Renal cortical epithelial cell (primary cell): ENCODE data around the gene TTC28. TPM values are rescaled to one million over a fixed set of nuclear protein-coding genes. Genes with fewer than 3 reads are reported as not detected.
A peak's percentile ranks its signal among the peaks of the same experiment; 100 is the strongest.

Experiments
- DNase-seq: peaks from one replicate; pipeline ENCODE4 v3.0.0-alpha.2; 2011; ENCODE audit warnings: low read depth
- total RNA-seq: library from RNA; depleted of rRNA; stranded (reverse); fragments of >200 nt; gene quantifications from 2 replicates; pipeline ENCODE4 v1.2.3, GENCODE V29; 2014

TTC28 gene
- total RNA-seq, 1 donor from 2014 or later = 28.3 TPM

- DNase-seq = no peak
Observed at GRCh38 chr22:27966168-27967064, 713.2 kb downstream of the TTC28 start.

DNA sequence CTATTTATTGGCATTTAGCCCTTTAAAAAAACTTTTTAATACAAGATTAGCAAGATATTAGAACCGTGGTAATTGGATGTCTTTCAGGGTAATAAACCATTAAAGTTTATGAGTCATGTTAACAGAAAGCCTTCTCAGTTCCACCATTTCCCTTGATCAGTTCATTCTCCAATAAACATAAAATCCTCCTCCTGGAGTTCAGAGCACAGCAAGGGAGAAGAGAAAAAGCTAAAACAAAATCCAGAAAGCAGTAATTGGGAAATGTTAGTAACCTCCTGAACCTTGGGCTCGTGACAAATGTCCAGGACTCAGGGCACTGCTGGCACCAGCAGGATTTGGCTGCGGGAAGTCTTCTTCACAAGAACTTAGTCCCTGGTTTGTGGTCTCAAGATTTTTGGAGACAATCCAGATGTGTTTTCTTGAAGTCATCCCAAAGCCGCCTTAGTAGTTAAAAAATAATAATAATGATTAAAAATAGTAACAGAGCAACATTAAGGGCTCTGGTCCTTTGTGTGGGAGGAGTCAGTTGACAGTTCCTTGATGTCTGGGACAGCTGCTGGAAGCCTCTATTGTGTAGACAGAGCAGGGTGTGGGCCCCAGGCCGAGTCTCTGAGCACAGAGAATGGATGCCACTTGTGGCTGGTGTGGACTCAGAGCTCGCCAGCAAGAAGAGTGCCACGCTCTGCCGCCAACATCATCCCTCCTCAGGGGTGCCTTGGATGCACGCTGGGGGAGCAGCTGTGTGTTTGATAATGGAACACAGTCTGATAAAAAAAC is 717.2 kb downstream of the TTC28 start:
- peak; percentile 9 for DNase-seq

GRCh38 chr22:27961680-27962079 is 718.0 kb downstream of the TTC28 start:
- no peak for DNase-seq

- DNase-seq = no peak
Observed at GRCh38 chr22:27961182-27961581, 718.5 kb downstream of the TTC28 start.

DNA sequence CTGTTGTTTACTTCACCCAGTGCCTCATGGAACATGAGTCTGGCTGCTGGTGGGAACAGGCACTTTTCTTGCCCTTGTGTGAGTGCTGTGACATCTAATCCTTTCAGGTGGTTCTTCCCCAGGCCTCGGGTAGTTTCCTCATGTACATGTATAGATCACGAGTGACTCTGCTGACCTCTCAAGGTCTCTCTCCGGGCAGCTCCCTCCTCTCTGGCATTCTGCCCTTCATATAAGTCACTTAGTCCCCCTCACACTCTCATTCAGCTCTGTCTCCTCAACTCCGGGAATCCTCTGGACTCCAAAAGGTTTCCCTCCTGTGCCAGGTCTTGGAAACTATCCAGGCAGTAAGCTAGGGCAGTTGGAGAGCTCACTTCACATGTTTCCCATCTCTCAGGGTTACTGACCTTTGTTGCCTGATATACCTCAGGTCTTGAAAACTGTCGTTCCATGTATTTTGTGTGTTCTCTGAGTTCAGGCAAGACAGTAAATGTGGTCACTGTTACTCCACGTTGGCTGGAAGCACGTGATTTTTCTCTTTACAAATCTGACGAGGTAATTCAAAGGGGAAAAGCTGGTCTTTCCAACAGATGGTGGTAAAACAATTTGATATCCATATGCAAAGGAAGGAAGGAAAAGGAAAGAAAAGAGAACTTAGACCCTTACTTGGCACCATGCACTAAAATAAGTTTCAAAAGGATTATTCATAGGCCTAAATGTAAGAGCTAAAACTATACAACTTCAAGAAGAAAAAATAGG is 720.1 kb downstream of the TTC28 start:
- DNase-seq = no peak

- no peak for DNase-seq
Observed at GRCh38 chr22:27952779-27953178, 726.9 kb downstream of the TTC28 start.

- DNase-seq = peak; percentile 61
Observed at GRCh38 chr22:27952091-27952490, 727.5 kb downstream of the TTC28 start.

DNA sequence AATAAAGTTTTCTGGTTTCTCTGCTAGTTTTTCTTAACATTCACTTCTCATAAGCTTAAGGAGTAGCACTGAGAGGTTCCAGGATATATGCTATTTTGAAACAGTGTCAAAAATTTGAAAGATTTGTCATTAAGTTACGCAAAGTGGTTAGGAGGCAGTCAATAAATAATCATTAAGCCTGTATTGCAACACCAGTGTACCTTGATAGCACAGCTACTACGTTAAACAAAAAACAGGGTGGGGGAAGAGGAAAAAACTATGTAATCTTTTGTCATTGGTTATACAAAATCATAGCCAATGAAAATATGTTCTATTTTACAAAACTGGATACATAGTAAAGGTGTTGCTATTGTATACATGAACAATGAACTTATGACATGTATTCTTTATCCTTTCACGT is 730.2 kb downstream of the TTC28 start:
- peak; percentile 69 for DNase-seq

DNA sequence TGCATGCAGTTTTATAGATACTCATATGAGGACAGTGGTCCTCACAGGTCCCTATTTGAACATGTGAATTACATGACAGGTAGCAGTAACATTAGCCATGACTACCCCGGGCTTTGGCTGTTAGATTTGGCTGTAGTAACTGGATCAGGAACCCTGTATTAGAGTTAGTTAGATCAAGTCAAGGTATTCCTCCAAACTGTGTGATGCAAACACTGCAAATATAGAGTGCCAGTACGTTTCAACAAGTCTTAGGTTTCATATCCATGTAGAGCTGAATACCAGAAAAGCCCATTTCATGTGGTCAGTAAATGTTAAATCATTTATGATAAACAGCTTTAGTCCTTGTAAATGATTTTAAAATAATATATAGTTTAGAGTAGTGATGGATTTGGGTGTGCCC is 731.1 kb downstream of the TTC28 start:
- DNase-seq = no peak

DNA sequence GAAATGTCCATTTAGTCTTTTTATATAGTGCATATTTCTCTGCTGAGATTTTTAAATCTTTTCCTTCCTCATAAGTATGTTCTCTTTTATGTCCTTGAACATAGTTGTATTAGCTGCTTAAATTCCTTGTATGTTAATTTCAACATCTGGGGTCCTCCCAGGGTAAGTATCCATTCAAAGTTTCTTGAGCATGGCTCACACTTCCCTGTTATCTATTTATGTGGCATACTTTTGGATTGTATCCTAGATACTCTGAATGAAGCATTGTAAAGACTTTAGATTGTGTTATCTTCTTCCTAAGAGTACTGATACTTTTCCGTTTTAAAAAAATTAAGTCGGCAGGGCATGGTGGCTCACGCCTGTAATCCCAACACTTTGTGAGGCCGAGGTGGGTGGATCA is 732.2 kb downstream of the TTC28 start:
- DNase-seq = no peak

DNA sequence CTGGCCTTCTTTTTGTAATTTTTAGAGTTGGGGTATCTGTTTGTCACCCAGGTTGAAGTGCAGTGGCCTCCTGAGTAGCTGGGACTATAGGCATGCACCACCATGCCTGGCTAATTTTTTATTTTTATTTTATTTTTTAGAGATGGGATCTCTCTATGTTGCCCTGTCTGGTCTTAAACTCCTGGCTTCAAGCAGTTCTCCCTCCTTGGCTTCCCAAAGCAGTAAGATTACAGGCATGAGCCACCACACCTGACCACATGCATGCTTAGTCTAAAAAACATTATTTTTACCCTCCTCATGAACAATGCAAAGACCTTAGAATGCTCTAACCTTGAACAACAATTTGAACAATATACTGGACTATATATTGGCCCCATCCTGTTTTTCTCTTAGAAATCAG is 738.5 kb downstream of the TTC28 start:
- no peak for DNase-seq

- DNase-seq = no peak
Observed at GRCh38 chr22:27937453-27937852, 742.2 kb downstream of the TTC28 start.

- DNase-seq = no peak
Observed at GRCh38 chr22:27935897-27936296, 743.7 kb downstream of the TTC28 start.

GRCh38 chr22:27934069-27934468 is 745.6 kb downstream of the TTC28 start:
- DNase-seq = no peak

DNA sequence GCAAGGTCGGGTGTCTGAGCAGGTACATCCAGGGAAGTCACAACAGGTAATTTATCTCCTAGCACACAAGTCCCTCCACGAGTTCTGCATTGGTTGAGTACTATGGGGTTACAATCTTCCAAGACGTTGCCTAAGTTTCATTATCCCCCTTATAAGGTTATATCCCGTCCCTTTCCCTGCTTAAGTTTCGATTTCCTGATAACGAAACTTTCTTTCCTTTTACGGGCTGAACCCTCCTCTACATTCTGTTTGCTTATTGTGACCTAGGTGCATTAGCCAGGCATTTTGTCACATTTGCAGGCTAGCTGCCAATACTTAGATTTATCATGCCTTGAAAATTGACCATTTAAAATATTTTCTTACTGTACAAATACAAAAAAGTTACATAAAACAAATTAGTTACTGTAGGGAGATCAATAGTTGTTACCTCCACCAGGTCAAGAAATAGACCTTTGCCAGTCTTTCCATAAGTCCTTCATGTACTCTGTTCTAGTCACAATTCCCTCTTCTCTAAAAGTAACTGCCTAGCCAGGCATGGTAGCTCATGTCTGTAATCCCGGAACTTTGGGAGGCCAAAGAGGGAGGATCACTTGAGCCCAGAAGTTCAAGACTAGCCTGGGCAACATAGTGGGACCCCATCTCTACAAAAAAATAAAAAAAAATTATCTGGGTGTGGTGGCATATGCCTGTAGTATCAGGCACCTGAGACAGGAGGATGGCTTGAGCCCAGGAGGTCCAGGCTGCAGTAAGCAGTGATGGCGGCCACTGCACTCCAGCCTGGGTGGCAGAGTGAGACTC is 746.3 kb downstream of the TTC28 start:
- no peak for DNase-seq

GRCh38 chr22:27930331-27931060 is 749.1 kb downstream of the TTC28 start:
- DNase-seq = no peak
